DMS114 treated with DMSO at 0.1 percent for 48 hours (cell line): ENCODE data around the gene PDSS2.

Source experiments
- DNase-seq: peaks from one replicate; lab custom pipeline; 2025; ENCODE audit not compliant: unreplicated experiment; lab: John Stamatoyannopoulos, UW

Gene PDSS2

DNA sequence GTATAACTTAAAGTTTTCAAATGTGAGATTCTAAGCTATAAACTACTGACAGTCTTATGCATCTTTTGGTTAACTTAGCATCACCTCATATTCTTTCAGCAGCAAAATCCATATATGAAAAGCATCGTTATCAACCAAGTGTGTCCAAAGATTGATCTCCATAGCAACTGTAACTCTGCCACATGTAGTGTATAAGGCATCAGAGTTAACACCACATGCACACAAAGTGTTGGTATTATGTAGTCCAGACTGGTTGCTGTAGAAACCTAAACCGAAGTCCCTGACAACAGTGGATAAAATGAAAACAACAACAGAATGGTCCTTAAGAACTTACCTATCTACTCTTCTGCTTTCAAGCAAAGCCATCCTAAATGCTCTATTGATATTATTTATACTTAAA is 39.6 kb downstream of the PDSS2 start:
- no peak for DNase-seq

DNA sequence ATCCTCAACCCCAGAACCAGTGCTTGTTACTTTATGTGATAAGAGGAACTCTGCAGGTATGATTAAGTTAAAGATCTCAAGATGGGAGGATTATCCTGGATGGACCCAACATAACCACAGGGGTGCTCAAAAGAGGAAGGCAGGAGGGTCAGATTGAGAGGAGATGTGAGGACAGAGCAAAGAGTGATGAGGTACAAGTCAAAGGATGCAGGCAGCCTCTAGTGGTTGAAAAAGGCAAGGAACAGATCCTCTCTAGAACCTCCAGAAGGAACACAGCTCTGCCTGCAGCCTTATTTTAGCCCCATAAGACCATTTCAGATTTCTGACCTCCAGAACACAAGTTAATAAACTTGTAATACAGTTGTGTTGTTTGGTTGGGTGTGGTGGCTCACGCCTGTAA is 41.2 kb downstream of the PDSS2 start:
- DNase-seq: peak; percentile 15

DNA sequence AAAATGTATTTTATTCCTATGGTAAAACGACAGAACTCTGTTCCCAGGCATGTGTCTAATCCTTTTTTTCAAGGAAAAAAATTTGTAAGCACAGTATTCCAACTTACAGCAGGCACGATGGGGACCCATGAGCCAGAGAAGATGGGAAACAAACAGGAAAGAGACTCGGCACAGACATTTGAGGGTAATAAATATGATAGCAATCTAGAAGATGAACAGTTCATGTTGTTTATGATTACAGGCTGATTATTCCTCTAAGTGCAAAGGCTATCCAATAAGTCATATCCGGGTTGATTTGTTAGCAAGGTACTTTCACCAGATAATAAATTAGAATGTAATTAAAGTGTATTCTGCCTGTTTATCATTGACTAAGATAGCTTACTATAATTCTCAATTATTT is 43.2 kb downstream of the PDSS2 start:
- DNase-seq: no peak

DNA sequence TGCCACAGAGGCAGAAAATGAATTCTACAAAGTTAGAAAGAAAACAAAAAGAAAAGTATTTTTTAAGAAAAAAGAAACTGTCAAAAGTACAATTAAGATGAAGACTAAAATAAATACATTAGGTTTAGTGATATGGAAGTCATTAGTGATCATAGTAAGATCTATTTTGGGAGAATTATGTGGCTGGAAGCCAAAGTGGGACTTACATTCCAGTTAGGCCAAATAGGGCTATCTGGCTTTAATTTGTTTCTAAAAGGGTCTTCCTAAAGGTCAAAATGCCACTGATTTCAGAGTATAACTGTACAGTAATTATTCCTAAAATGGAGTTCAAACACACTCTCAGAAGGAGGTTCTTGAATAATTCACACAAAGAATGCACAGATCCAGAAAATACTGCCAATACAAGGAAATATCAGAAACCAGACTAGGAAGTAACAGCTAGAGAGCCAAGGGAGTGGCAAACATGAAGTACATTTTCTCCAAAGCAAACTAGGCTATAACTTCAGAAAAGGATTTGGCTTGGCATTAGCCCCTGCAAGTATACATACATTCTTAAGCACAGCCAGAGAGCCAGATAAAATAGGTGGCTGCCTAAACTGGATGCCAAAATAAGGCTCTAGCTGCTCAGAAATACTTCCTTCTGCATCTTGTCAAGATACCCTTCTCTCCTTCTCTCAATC is 45.3 kb downstream of the PDSS2 start:
- DNase-seq: no peak

DNA sequence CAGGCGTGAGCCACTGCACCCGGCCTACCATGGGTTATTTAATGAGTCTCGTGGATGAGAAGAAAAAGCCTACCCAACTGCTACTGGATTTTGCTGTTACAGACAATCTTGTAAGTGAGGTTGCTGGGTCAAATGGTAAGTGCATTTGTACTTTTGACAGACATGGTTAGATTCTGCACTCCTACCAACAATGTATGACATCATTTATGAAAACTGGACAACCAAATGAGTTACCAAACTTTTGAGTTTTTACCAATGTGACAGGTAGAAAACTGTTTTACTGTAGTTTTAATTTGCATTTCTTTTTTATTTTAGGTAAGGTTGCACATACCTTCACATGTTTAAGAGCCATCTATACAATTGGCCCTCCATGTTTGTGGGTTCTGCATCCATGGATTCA is 48.2 kb downstream of the PDSS2 start:
- DNase-seq: no peak

DNA sequence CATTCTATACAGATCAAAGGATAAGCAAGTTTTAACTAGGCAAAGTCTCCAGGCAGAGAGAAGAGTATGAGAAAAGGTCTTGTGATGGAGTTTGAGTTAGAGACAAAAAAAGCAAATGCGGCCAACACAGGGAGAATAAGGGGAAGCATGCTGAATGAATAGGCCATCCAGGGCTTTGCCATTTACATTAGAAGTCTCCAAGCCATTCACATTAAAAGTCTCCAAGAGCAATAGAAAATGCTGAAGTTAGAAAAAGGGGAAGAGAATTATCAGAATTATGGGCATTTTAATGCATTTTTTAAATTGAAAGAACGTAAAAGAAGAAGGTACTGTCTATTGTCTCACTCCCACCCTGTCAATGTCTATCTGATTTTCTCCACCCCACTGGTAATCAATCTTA is 49.4 kb downstream of the PDSS2 start:
- no peak for DNase-seq

DNA sequence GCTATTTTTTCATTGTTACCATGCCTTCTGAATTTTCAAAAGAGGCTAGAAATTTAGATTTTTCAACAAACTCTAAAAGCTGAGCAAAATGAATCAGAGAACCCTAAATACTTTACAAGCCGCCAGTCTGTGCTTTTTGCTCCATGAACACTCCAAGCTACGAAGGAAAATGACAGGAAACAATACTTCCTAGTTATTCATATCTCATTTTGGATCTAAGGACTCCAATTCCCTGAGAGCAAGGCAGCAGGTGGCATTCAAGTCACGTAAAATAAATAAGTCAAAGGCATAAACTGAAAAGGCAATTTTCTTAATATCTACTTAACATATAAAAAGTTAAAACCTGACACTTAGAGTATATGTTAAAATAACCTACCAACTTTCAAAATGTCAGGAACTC is 50.6 kb downstream of the PDSS2 start:
- no peak for DNase-seq

DNA sequence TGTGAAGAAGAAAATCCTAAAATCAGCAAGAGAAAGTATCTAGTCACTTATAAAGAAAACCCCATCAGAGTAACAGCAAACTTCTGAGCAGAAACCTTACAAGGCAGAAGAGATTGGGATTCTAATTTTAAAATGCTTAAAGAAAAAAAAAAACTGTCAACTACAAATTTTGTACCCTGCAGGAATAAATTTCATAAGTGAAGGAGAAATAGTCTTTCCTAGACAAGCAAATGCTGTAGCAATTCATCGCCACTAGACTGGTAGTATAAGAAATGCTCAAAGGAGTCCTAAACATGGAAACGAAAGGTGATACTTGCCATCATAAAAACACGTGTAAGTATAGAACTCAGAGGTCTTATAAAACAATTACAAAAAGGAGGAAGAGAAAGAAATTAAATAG is 54.4 kb downstream of the PDSS2 start:
- no peak for DNase-seq

DNA sequence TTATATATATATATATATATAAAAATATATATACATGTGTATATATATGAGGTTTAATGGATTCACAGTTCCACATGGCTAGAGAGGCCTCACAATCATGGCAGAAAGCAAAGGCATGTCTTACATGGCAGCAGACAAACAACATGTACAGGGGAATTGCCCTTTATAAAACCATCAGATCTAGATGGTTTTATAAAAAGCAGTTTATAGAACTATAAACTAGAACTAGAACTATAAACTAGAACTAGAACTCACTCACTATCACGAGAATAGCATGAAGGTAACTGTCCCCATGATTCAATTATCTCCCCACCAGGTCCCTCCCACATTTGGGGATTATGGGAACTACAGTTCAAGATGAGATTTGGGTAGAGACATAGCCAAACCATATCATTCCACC is 56.8 kb downstream of the PDSS2 start:
- no peak for DNase-seq

DNA sequence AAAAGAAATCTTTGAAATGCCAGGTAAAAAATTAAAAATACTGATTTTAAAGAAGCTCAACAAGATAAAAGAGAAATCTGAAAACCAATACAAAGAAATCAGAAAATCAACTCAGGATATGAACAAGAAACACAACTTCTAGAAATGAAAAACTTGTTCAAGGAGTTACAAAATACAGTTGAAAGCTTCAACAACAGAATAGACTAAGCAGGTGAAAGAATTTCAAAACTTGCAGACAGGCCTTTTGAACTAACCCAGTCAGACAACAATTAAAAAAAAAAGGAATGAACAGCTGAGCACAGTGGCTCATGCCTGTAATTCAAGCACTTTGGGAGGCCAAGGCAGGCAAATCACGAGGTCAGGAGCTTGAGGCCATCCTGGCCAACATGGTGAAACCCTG is 57.8 kb downstream of the PDSS2 start:
- no peak for DNase-seq

DNA sequence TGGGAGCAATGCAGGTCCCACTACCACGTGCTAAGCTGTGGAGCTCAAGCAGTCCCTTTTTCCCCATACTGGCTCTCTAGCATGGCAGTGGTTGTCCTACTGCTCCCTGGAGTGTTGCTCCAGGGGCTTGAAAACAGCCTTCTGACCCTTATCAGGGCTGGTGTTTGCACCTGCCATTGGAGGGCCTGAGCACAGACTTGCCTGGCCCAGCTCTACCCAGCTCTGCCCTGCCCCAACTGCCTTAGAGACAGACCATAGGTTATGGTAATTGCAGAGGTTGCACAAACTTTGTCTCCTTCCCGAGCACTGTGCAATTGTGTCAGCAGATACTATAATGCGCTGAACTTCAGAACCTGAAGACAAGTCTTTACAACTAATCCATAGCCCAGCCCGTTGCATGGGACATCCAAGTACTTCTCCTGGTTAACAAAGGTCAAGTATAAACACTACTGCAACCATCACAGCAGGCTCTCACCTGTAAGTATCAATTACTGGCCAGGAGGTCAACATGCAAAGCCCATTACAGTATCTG is 58.7 kb downstream of the PDSS2 start:
- DNase-seq: no peak

DNA sequence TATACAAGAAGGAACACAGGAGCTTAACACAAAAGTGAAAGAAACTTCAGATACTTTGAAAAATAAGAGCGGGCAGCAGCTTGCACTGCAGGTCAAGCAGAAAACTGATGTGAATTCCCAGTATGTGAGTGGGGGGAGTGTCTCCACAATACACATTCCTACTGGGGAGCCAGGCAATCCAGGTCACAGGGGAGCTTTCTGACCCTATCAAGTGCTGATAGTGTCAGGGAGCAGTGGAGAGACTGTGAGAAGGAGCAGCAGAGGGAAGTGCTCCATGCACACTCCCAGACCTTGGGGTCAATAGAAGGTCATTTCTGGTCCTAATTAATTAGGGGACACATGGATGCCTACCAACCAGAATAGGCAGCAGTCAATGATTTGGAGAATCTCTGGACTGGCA is 59.4 kb downstream of the PDSS2 start:
- DNase-seq: no peak

DNA sequence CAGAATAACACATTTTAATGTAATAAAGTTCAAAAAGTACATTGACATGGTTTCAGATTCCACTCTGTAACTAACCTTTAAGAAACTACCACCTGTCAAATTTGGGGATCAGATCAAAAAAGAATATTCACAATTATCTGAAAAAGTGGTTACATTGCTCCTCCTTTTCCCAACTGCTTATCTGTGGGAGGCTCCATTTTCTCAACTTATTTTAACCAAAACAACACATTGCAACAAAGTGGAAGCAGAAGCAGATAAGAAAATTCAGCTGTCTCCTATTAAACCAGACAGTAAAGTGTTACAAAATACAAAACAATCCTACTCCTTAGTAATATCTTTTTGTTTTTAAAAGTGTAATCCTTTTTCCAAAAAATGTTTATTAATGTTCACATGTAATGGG is 61.4 kb downstream of the PDSS2 start:
- DNase-seq: no peak

DNA sequence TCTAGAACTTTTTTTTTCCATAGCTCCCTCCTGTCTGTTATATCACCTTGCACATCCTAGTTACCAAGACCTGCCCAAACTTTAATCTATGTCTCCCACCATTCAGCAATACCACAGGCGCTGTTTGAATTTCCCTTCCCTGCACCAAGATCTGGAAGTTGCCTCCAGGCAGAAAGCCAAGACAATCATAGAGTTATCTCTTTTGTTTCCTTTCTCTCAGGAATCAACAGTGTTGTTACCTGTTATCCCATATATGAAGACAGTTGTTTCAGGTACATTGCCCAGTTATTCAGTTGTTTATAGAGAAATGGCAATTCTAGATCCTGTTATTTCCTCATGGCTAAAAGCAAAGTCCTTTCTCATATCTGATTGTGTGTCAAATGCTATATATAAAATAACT is 63.2 kb downstream of the PDSS2 start:
- DNase-seq: no peak

DNA sequence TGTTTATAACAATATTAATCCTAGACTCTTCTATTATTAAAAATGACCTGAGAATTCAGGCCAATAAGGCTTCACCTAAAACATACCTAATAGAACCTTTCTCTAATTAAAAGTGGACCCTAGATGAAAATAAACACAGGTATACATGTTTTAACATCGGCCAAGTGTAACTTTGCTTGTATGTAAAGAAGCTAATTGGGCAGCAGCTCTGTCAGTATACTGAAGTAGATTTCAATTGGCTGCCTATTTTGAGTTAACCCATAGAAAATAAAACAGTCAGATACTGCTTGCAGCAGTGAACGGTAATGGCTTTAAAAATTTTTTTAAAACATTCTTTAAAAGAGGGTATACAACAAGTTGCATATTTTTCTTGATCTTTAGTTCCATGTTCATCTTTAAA is 67.3 kb downstream of the PDSS2 start:
- no peak for DNase-seq

DNA sequence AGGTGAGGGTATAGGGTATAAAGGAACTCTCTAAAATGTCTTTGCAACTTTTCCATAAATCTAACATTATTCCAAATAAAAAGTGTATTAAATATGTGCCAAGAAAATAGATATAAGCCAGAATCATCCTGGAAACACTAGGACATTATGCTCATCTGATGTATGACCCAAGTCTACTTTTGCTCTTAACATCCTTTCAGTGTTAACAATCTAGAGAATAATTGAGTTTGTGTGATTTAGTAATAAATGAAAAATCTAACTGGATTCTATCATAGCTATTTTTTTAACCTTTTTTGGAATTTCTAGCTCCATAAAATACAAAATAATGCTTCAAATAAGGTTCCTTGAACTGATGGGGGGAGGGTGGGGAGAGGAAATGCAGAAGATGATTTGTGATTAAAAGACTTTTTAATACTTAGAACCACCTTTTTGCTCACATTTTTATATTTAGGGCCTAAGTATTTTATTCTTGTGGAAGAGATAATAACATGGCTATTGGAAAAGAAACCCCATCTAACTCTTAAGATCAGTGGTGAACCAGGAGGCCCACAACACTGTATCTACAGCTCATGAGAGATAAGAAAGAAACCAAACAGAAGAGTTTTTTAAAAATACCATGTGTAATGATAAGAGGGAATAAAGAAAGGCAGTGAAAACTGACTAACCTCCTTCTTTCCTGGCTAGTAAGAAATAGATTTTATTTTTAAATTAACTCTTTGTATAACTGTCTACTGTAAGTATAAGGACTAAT is 68.5 kb downstream of the PDSS2 start:
- no peak for DNase-seq

DNA sequence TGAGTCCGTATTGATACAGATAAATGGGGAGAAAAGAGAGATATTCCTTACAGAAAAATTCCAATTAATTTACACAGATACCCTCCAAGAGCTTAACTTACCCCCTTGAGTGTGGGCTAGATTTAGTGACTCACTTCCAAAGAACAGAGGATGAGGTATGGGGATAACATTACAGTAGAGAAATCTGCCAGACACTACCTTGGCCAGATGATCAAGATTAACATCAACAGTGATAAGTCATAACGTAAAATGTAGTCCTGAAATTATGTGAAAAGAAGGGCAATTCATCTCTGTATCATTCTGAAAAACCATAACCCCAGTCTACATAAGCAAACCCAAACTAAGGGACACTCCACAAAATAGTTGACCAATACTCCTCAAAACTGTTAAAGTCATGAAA is 69.3 kb downstream of the PDSS2 start:
- DNase-seq: no peak

DNA sequence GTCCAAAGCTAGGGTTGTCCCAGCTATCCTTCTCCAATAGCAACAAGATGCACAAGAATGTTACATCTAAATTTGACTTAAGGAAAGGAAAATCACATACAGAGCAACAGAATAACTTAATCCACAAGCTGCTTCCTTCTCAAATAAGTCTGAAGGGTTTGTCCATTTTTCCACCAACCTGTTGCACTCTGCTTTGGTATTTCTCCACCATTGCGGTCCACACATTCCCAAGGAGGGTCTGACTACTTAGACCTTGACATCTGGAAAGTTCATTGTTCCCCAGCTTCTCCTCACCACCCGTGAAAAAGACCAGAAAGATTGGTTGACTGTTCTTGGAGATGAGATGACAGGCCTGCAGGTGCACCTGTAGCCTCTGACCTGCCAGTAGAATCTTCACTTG is 72.5 kb downstream of the PDSS2 start:
- DNase-seq: no peak

DNA sequence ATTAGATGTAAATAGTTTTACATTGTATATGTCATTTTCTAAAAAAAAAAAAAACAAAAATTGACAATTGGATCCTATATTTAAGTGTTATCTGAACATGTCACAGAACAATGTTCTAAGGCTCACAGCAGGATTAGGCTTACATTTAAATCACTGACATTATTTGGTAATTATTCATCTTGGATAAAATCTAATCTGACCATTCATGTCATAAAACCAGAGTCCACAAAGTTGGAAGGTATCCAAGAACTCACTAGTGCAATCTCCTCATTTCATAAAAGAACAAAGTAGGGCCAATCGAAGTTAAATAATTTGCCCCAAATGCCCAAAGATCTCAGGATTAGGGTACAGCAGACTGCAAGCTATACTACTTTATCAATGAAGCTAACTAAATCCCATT is 73.0 kb downstream of the PDSS2 start:
- no peak for DNase-seq

DNA sequence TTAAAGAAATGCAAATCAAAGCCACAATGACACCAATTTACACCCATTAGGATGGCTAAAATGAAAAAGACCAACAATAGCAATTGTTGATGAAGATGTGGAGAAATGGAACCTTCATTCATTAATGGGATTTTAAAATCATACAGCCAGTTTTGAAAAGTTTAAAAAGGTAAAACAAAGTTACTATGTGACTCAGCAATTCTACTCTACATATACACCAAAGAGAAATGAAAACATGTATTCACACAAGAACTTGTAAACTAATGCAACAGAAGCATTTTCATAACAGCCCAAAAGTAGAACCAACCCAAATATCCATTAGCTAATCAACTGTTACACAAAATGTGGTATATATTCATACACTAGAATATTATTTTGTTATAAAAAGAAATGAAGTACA is 75.7 kb downstream of the PDSS2 start:
- DNase-seq: no peak

DNA sequence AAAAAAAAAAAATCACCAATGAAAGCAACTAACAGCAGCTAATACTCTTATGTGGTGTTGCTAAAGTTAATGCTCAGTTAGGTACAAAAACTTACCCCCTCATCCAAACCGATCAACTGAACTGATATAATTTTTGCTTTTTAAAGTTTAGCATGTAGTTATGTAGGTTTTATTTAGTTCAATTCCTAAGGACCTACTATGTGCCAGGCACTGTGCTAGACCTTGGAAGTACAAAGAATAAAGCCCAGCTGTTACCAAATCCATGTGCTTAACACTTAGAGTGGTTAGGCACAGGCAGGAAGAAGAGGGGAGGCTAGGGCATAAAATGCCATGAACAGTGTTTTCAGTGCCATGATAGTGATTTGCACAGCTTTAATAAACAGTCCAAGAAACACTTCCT is 85.1 kb downstream of the PDSS2 start:
- no peak for DNase-seq

DNA sequence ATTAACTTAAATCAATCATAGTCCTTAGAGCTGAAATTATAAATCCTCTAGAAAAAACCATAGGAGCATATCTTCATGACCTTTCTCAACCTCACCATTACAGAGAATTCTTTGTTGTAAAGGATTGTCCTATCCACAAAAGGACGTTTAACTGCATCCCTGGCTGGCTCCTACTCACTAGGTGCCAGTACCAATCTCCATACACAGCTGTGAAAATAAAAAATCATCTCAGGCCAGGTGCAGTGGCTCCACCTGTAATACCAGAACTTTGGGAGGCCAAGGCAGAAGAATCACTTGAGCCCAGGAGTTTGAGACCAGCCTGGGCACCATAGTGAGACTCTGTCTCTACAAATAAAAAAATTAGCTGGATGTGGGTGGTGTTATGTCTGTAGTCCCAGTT is 89.9 kb downstream of the PDSS2 start:
- DNase-seq: no peak

DNA sequence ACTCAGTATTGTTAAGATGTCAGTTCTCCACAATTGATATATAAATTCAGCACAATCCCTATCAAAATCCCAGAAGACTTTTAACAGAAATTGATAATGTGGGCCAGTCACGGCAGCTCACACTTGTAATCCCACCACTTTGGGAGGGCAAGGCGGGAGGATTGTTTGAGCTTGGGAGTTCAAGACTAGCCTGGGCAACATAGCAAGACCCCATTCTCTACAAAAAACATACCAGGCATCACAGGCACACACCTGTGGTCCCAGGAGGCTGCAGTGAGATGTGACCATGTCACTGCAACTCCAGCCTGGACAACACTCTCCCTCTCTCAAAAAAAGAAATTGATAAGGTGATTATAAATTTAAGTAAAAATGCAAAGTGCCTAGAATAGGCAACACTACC is 90.9 kb downstream of the PDSS2 start:
- no peak for DNase-seq
